MM.1S (cell line): ENCODE measurements around the gene GPR89B.
"Not testable (repeated sequence)": the region's sequence is repeated elsewhere in the genome, so short reads cannot be mapped to it uniquely, and the experiment has no call there.

Experiments
- DNase-seq: peaks from one replicate; pipeline ENCODE4 v3.0.0-alpha.2; 2015
- H2AFZ ChIP-seq: fragments of 300-600 bp; sonication (generic); 2 replicates; pipeline ENCODE4 v1.6.0; 2016; ENCODE audit warnings: antibody characterized with exemption, low read length
- H3F3A ChIP-seq: fragments of 300-600 bp; sonication (generic); 2 replicates; pipeline ENCODE4 v1.6.1; 2016; ENCODE audit warnings: mild to moderate bottlenecking, antibody characterized with exemption, low read length, moderate library complexity, mixed read lengths; ENCODE audit not compliant: insufficient read depth
- H3K27ac ChIP-seq: fragments of 300-600 bp; sonication (generic); 2 replicates; pipeline ENCODE4 v1.5.1; 2016; ENCODE audit warnings: mild to moderate bottlenecking, low read length
- H3K27me3 ChIP-seq: fragments of 300-600 bp; sonication (generic); replicated peaks from 2 replicates; pipeline ENCODE4 v1.6.0; 2016; ENCODE audit warnings: low read length; ENCODE audit not compliant: insufficient read depth
- H3K36me3 ChIP-seq: fragments of 300-600 bp; sonication (generic); replicated peaks from 2 replicates; pipeline ENCODE4 v1.6.1; 2016; ENCODE audit warnings: mild to moderate bottlenecking, low read length, mixed read lengths; ENCODE audit not compliant: insufficient read depth
- H3K4me1 ChIP-seq: fragments of 300-600 bp; sonication (generic); 2 replicates; pipeline ENCODE4 v1.6.1; 2016; ENCODE audit warnings: low read length, mixed read lengths
- H3K4me2 ChIP-seq: fragments of 300-600 bp; sonication (generic); 2 replicates; pipeline ENCODE4 v1.6.0; 2016; ENCODE audit warnings: low read depth, low read length
- H3K4me3 ChIP-seq: fragments of 300-600 bp; sonication (generic); 2 replicates; pipeline ENCODE4 v1.5.1; 2016; ENCODE audit warnings: low read length, mixed read lengths
- H3K79me2 ChIP-seq: fragments of 300-600 bp; sonication (generic); 2 replicates; pipeline ENCODE4 v1.6.1; 2016; ENCODE audit warnings: mixed run types, low read length, mixed read lengths
- H3K9ac ChIP-seq: fragments of 300-600 bp; sonication (generic); 2 replicates; pipeline ENCODE4 v1.6.1; 2016; ENCODE audit warnings: low read length, mixed read lengths
- H3K9me2 ChIP-seq: fragments of 300-600 bp; sonication (generic); replicated peaks from 2 replicates; pipeline ENCODE4 v1.6.1; 2016; ENCODE audit warnings: mild to moderate bottlenecking, low read length, mixed read lengths; ENCODE audit not compliant: insufficient read depth
- H3K9me3 ChIP-seq: fragments of 300-600 bp; sonication (generic); replicated peaks from 2 replicates; pipeline ENCODE4 v1.6.1; 2016; ENCODE audit warnings: mild to moderate bottlenecking, low read length, mixed read lengths; ENCODE audit not compliant: insufficient read depth
- H4K20me1 ChIP-seq: fragments of 300-600 bp; sonication (generic); 2 replicates; pipeline ENCODE4 v1.6.1; 2016; ENCODE audit warnings: mild to moderate bottlenecking, low read length, moderate library complexity, mixed read lengths; ENCODE audit not compliant: insufficient read depth
- CTCF ChIP-seq: fragments of 300-600 bp; sonication (generic); IDR thresholded peaks from 2 replicates; pipeline ENCODE4 v1.5.1; 2016; ENCODE audit warnings: antibody characterized with exemption, low read length, mixed read lengths
- EZH2 ChIP-seq: fragments of 300-600 bp; sonication (generic); optimal IDR thresholded peaks from 2 replicates; pipeline ENCODE3; 2017; ENCODE audit warnings: low read depth, mild to moderate bottlenecking, antibody characterized with exemption, low read length, mixed read lengths
- EZH2phosphoT487 ChIP-seq: fragments of 300-600 bp; sonication (generic); IDR thresholded peaks from 2 replicates; pipeline ENCODE4 v1.6.1; 2018; ENCODE audit warnings: antibody characterized with exemption, low read length

Gene GPR89B

GRCh38 chr1:148010527-148010926, 82.3 kb downstream of the GPR89B start:
- H3K27ac ChIP-seq = no peak overlapping the region
- H2AFZ ChIP-seq = no peak overlapping the region
- no peaks in the 10 kb centered on the region for H3F3A ChIP-seq
- no peaks in the 10 kb centered on the region for H3K36me3 ChIP-seq
- no peak overlapping the region for H3K4me3 ChIP-seq
- no peaks in the 10 kb centered on the region for H4K20me1 ChIP-seq
- DNase-seq = no peak
- no peak for TF ChIP-seq EZH2phosphoT487
- no peak for TF ChIP-seq CTCF
- TF ChIP-seq EZH2 = no peak
- no peaks in the 10 kb centered on the region for H3K4me1 ChIP-seq
- no peaks in the 10 kb centered on the region for H3K9me3 ChIP-seq
- no peaks in the 10 kb centered on the region for H3K9me2 ChIP-seq
- no peak overlapping the region for H3K9ac ChIP-seq
- H3K4me2 ChIP-seq = no peak overlapping the region
- H3K27me3 ChIP-seq = no peaks in the 10 kb centered on the region
- H3K79me2 ChIP-seq = no peaks in the 10 kb centered on the region

GRCh38 chr1:148013177-148014144, 85.2 kb downstream of the GPR89B start:
- not testable (repeated sequence) for H3K36me3 ChIP-seq, H3F3A ChIP-seq, H3K4me1 ChIP-seq, H3K27me3 ChIP-seq, H3K9ac ChIP-seq, H3K27ac ChIP-seq, H3K4me2 ChIP-seq, DNase-seq, H3K9me3 ChIP-seq, H3K9me2 ChIP-seq, H2AFZ ChIP-seq, H4K20me1 ChIP-seq, H3K79me2 ChIP-seq, H3K4me3 ChIP-seq

- H3K9ac ChIP-seq, DNase-seq: not testable (repeated sequence)
These were observed 86.3 kb downstream of the GPR89B start for GRCh38 chr1:148014289-148015200.

GRCh38 chr1:148024918-148025317, 96.7 kb downstream of the GPR89B start:
- not testable (repeated sequence) for H3K36me3 ChIP-seq, H3K9me3 ChIP-seq, H3F3A ChIP-seq, H3K79me2 ChIP-seq, H3K4me1 ChIP-seq, DNase-seq, H3K4me2 ChIP-seq, H3K4me3 ChIP-seq, H2AFZ ChIP-seq, H3K27me3 ChIP-seq, H3K27ac ChIP-seq, H3K9ac ChIP-seq, H3K9me2 ChIP-seq, H4K20me1 ChIP-seq

More at GRCh38 chr1:148014289-148015200, 86.3 kb downstream of the GPR89B start:
- not testable (repeated sequence) for H3K9me3 ChIP-seq, H3K79me2 ChIP-seq, H3F3A ChIP-seq, H3K27me3 ChIP-seq, H3K9me2 ChIP-seq, H2AFZ ChIP-seq, H3K4me2 ChIP-seq, H3K4me3 ChIP-seq, H4K20me1 ChIP-seq, H3K27ac ChIP-seq, H3K36me3 ChIP-seq, H3K4me1 ChIP-seq

GRCh38 chr1:148027004-148027403, 98.8 kb downstream of the GPR89B start:
- not testable (repeated sequence) for H3K9me2 ChIP-seq, H3K4me1 ChIP-seq, H3K9ac ChIP-seq, H3K79me2 ChIP-seq, DNase-seq, H3K27me3 ChIP-seq, H3K4me2 ChIP-seq, H3K9me3 ChIP-seq, H3K36me3 ChIP-seq, H3K4me3 ChIP-seq, H3F3A ChIP-seq, H4K20me1 ChIP-seq, H2AFZ ChIP-seq, H3K27ac ChIP-seq

GRCh38 chr1:148032247-148032646, 104.0 kb downstream of the GPR89B start:
- H3K9me3 ChIP-seq, H2AFZ ChIP-seq, H3K27ac ChIP-seq, H3K79me2 ChIP-seq, H4K20me1 ChIP-seq, H3K27me3 ChIP-seq, DNase-seq, H3K4me1 ChIP-seq, H3K4me2 ChIP-seq, H3F3A ChIP-seq, H3K9me2 ChIP-seq, H3K9ac ChIP-seq, H3K36me3 ChIP-seq, H3K4me3 ChIP-seq: not testable (repeated sequence)
